HG02840 (cell line): ENCODE results near the gene CACNA1S.
A peak's percentile ranks its signal among the peaks of the same experiment; 100 is the strongest.

ENCODE experiments used
- ATAC-seq: cut with Tn5 transposase; IDR thresholded peaks from one replicate; pipeline ENCODE4 v1.9.1; 2021; ENCODE audit warnings: mild to moderate bottlenecking, moderate library complexity, moderate number of reproducible peaks; ENCODE audit not compliant: unreplicated experiment, low FRiP score

The CACNA1S gene

GRCh38 chr1:201119206-201120197 is 7.3 kb upstream of the CACNA1S start:
- no peak for ATAC-seq

- ATAC-seq, result no peak
These were observed 3.9 kb upstream of the CACNA1S start for GRCh38 chr1:201116091-201116490.

GRCh38 chr1:201115390-201115937 is 3.2 kb upstream of the CACNA1S start:
- no peak for ATAC-seq

GRCh38 chr1:201114245-201115131 is 2.3 kb upstream of the CACNA1S start:
- ATAC-seq, result peak; percentile 76

GRCh38 chr1:201113451-201114244 is 1.4 kb upstream of the CACNA1S start:
- no peak for ATAC-seq

- no peak for ATAC-seq
These were observed 700 bp upstream of the CACNA1S start for GRCh38 chr1:201112926-201113325.

- ATAC-seq, result no peak
These were observed 554 bp downstream of the CACNA1S start for GRCh38 chr1:201111672-201112071.

GRCh38 chr1:201111156-201111555 is 1.1 kb downstream of the CACNA1S start:
- no peak for ATAC-seq

GRCh38 chr1:201110616-201111015 is 1.6 kb downstream of the CACNA1S start:
- no peak for ATAC-seq

- no peak for ATAC-seq
These were observed 2.1 kb downstream of the CACNA1S start for GRCh38 chr1:201110138-201110537.

- no peak for ATAC-seq
These were observed 2.6 kb downstream of the CACNA1S start for GRCh38 chr1:201109651-201110050.

- ATAC-seq, result no peak
These were observed 3.6 kb downstream of the CACNA1S start for GRCh38 chr1:201108614-201109013.

- no peak for ATAC-seq
These were observed 6.5 kb downstream of the CACNA1S start for GRCh38 chr1:201105688-201106087.

- no peak for ATAC-seq
These were observed 8.1 kb downstream of the CACNA1S start for GRCh38 chr1:201104141-201104540.

GRCh38 chr1:201103666-201104065 is 8.6 kb downstream of the CACNA1S start:
- ATAC-seq, result no peak

- no peak for ATAC-seq
These were observed 11.9 kb downstream of the CACNA1S start for GRCh38 chr1:201100169-201100930.

GRCh38 chr1:201098992-201099677 is 13.1 kb downstream of the CACNA1S start:
- no peak for ATAC-seq

- no peak for ATAC-seq
These were observed 15.0 kb downstream of the CACNA1S start for GRCh38 chr1:201096977-201097856.
